Measurements from ENCODE around the gene HBS1L. TPM values are rescaled to one million over a fixed set of nuclear protein-coding genes. Genes with fewer than 3 reads are reported as not detected.

Gene HBS1L
- total and polyA plus RNA-seq, 11 donors: 23.6 to 101 (median 81.3) TPM

- Histone ChIP-seq H3K4me1 (no peaks in the 10 kb centered on the region), H3K4me3 (no peak overlapping the region), H3K36me3 (no peaks in the 10 kb centered on the region), H3K27me3 (no peaks in the 10 kb centered on the region), H3K9me3 (no peaks in the 10 kb centered on the region), H3K27ac (no peak overlapping the region)
- DNase-seq (no peak), ATAC-seq (no peak)
- no peak for TF ChIP-seq POLR2A (IDR thresholded peaks at IDR 0.05)
- TF ChIP-seq, protein P1, sequence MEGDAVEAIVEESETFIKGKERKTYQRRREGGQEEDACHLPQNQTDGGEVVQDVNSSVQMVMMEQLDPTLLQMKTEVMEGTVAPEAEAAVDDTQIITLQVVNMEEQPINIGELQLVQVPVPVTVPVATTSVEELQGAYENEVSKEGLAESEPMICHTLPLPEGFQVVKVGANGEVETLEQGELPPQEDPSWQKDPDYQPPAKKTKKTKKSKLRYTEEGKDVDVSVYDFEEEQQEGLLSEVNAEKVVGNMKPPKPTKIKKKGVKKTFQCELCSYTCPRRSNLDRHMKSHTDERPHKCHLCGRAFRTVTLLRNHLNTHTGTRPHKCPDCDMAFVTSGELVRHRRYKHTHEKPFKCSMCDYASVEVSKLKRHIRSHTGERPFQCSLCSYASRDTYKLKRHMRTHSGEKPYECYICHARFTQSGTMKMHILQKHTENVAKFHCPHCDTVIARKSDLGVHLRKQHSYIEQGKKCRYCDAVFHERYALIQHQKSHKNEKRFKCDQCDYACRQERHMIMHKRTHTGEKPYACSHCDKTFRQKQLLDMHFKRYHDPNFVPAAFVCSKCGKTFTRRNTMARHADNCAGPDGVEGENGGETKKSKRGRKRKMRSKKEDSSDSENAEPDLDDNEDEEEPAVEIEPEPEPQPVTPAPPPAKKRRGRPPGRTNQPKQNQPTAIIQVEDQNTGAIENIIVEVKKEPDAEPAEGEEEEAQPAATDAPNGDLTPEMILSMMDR (IDR thresholded peaks at IDR 0.05): no peak
- 88 to 96% (median 92%) methylated on average over 1 of the region's 1 CpG for WGBS, 4 donors
- intact Hi-C loops (cut with DNase I): no loop called here
Measured at GRCh38 chr6:135018941-135019340, 35.7 kb downstream of the HBS1L start.

- DNase-seq (no peak), ATAC-seq (no peak)
- WGBS, 4 donors: 90 to 97% (median 93%) methylated on average over 2 of the region's 2 CpGs
- H3K27ac ChIP-seq: no peak overlapping the region
- H3K36me3 ChIP-seq: no peaks in the 10 kb centered on the region
- intact Hi-C loops (cut with DNase I): no loop called here
- H3K27me3 ChIP-seq: no peaks in the 10 kb centered on the region
- no peaks in the 10 kb centered on the region for H3K9me3 ChIP-seq
- H3K4me3 ChIP-seq: no peak overlapping the region
- no peak for TF ChIP-seq POLR2A (IDR thresholded peaks at IDR 0.05)
- TF ChIP-seq, protein P1 (IDR thresholded peaks at IDR 0.05): no peak
- H3K4me1 ChIP-seq: peaks cover 0 to 6% (median 0%) of the 10 kb centered on the region in 12 donors
Measured at GRCh38 chr6:135018052-135018451, 36.6 kb downstream of the HBS1L start.

- no peaks in the 10 kb centered on the region for H3K27me3 ChIP-seq
- H3K4me1 ChIP-seq: peaks cover 0 to 6% (median 0%) of the 10 kb centered on the region in 12 donors
- no peak for TF ChIP-seq POLR2A (IDR thresholded peaks at IDR 0.05)
- TF ChIP-seq, protein P1 (IDR thresholded peaks at IDR 0.05): no peak
- DNase-seq: no peak
- WGBS, 4 donors: 87 to 91% (median 89%) methylated on average over 4 of the region's 4 CpGs
- ATAC-seq: no peak
- peak overlapping the region in 1 of 12 donors; percentile 54 for H3K27ac ChIP-seq
- H3K36me3 ChIP-seq: peaks cover 0 to 5% (median 0%) of the 10 kb centered on the region in 9 donors
- no peaks in the 10 kb centered on the region for H3K9me3 ChIP-seq
- intact Hi-C loops (cut with DNase I): no loop called here
- no peak overlapping the region for H3K4me3 ChIP-seq
Measured at GRCh38 chr6:135014353-135014832, 40.2 kb downstream of the HBS1L start.

DNA sequence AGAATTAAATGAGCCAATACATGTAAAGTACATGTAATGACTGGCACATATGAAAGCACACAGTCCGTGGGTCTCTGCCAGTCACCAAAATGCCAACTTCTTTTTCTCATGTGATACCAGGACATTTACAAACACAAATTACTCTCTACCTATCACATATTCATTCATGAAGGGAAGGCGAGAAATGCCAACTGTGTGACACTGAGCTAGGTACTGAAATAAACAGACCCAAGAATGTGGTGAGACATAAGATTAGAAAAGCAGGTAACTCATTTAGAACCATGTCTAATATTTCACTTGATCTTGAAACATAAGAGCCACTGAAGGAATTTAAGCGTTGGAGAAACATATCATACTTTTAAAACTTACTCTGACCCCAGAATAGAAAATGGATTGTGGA, 41.4 kb downstream of the HBS1L start:
- ATAC-seq (no peak), DNase-seq (no peak)
- no peaks in the 10 kb centered on the region for H3K9me3 ChIP-seq
- H3K4me1 ChIP-seq: peaks cover 0 to 6% (median 0%) of the 10 kb centered on the region in 12 donors
- peak overlapping the region in 1 of 12 donors; percentile 54 for H3K27ac ChIP-seq
- H3K4me3 ChIP-seq: no peak overlapping the region
- TF ChIP-seq, protein P1 (IDR thresholded peaks at IDR 0.05): no peak
- no peak for TF ChIP-seq POLR2A (IDR thresholded peaks at IDR 0.05)
- no peaks in the 10 kb centered on the region for H3K27me3 ChIP-seq
- WGBS, 4 donors: 88 to 97% (median 94%) methylated on average over 3 of the region's 3 CpGs
- peaks cover 0 to 11% (median 0%) of the 10 kb centered on the region in 9 donors for H3K36me3 ChIP-seq
- intact Hi-C loops (cut with DNase I): no loop called here
